B cell (primary cell): ENCODE measurements around the gene ARHGAP1. TPM values are rescaled to one million over a fixed set of nuclear protein-coding genes. Genes with fewer than 3 reads are reported as not detected.

Experiments
- ATAC-seq: fragments of 200-7000 bp; cut with Tn5 transposase; one replicate; pipeline ENCODE4 v1.10.0; 2021; ENCODE audit warnings: low read depth, mild to moderate bottlenecking, moderate number of reproducible peaks, moderate library complexity
- CTCF ChIA-PET: fragments of 350-600 bp; sonication (Branson Sonifier 250); formaldehyde crosslinking; loops from one replicate; lab custom pipeline; 2021; ENCODE audit warnings: antibody characterized with exemption, inconsistent platforms; lab: Charles Lee
- POLR2A ChIA-PET: fragments of 350-600 bp; sonication (Branson Sonifier 250); formaldehyde crosslinking; loops from one replicate; lab custom pipeline; 2021; ENCODE audit warnings: antibody characterized with exemption; lab: Charles Lee
- DNase-seq: peaks from one replicate; pipeline ENCODE4 v3.0.0; 2013
- H2AFZ ChIP-seq: 2 replicates; pipeline ENCODE4 v1.6.1; 2012; ENCODE audit warnings: mild to moderate bottlenecking, low read depth, low read length; ENCODE audit not compliant: insufficient read depth, poor library complexity, severe bottlenecking
- H3K27ac ChIP-seq, 2 donors: 1 replicate in 1 of 2; 2 replicates in 1 of 2; pipeline ENCODE4 v1.5.1; 2012 to 2013; ENCODE audit warnings: low read length in 2 of 2, mild to moderate bottlenecking in 2 of 2, moderate library complexity in 1 of 2
- H3K27me3 ChIP-seq, 4 experiments: fragments of 200-600 bp in 1 of 4; sonication (generic) in 1 of 4; replicated peaks in 1 of 4; 1 replicate in 2 of 4; 2 replicates in 2 of 4; pipeline versions ENCODE4 v1.6.1 to v1.7.0; 2013 to 2016; ENCODE audit warnings: low read length in 3 of 4, mild to moderate bottlenecking in 2 of 4, mixed read lengths in 1 of 4, moderate library complexity in 1 of 4; ENCODE audit not compliant: insufficient read depth in 4 of 4, control insufficient read depth in 3 of 4; ENCODE audit errors: control extremely low read depth in 1 of 4
- H3K36me3 ChIP-seq, 2 experiments: replicated peaks in 1 of 2; 1 replicate in 1 of 2; 2 replicates in 1 of 2; pipeline versions ENCODE4 v1.6.1 to v1.7.1; 2013; ENCODE audit warnings: low read length in 1 of 2; ENCODE audit not compliant: insufficient read depth in 2 of 2, control insufficient read depth in 1 of 2; ENCODE audit errors: control extremely low read depth in 1 of 2, extremely low read depth in 1 of 2
- H3K4me1 ChIP-seq, 2 donors: fragments of 200-600 bp in 1 of 2; sonication (generic) in 1 of 2; 1 replicate in 1 of 2; 2 replicates in 1 of 2; pipeline versions ENCODE4 v1.5.1 to v1.6.1; 2013 to 2017; ENCODE audit warnings: low read length in 2 of 2; ENCODE audit not compliant: control insufficient read depth in 2 of 2, insufficient read depth in 2 of 2
- H3K4me2 ChIP-seq: replicated peaks from 2 replicates; pipeline ENCODE3; 2012; ENCODE audit warnings: mild to moderate bottlenecking, low read depth, low read length; ENCODE audit not compliant: poor library complexity, severe bottlenecking
- H3K4me3 ChIP-seq, 5 experiments: fragments of 200-600 bp in 1 of 5; sonication (generic) in 1 of 5; 1 replicate in 3 of 5; 2 replicates in 2 of 5; pipeline versions ENCODE4 v1.5.1 to v1.7.0; 2011 to 2016; ENCODE audit warnings: low read length in 4 of 5, mild to moderate bottlenecking in 4 of 5, low read depth in 2 of 5, control low read depth in 1 of 5, moderate library complexity in 1 of 5; ENCODE audit not compliant: insufficient read depth in 1 of 5; ENCODE audit errors: control extremely low read depth in 1 of 5, extremely low read depth in 1 of 5
- H3K79me2 ChIP-seq: fragments of 200-600 bp; sonication (generic); one replicate; pipeline ENCODE4 v1.6.0; 2016; ENCODE audit warnings: low read length; ENCODE audit not compliant: control insufficient read depth, insufficient read depth
- H3K9ac ChIP-seq: fragments of 200-600 bp; sonication (generic); 2 replicates; pipeline ENCODE4 v1.6.1; 2017; ENCODE audit warnings: mild to moderate bottlenecking, low read length, moderate library complexity
- H3K9me3 ChIP-seq, 3 donors: one replicate each; pipeline versions ENCODE4 v1.6.1 to v1.7.1; 2013; ENCODE audit warnings: low read length in 2 of 3; ENCODE audit not compliant: control insufficient read depth in 2 of 3, insufficient read depth in 1 of 3; ENCODE audit errors: control extremely low read depth in 1 of 3
- H4K20me1 ChIP-seq: 2 replicates; pipeline ENCODE4 v1.6.0; 2012; ENCODE audit warnings: mild to moderate bottlenecking, low read length; ENCODE audit not compliant: insufficient read depth, control insufficient read depth, poor library complexity, severe bottlenecking
- H3K27ac Mint-ChIP-seq: one replicate; pipeline ENCODE4 v1.8.0; 2021; ENCODE audit warnings: mixed read lengths
- H3K27me3 Mint-ChIP-seq: one replicate; pipeline ENCODE4 v1.8.0; 2021; ENCODE audit warnings: mixed read lengths
- H3K4me1 Mint-ChIP-seq: one replicate; pipeline ENCODE4 v1.8.0; 2021; ENCODE audit warnings: mixed read lengths
- H3K4me3 Mint-ChIP-seq: one replicate; pipeline ENCODE4 v1.8.0; 2021; ENCODE audit warnings: mixed read lengths
- H3K9me3 Mint-ChIP-seq: one replicate; pipeline ENCODE4 v1.8.0; 2022; ENCODE audit warnings: mixed read lengths; ENCODE audit not compliant: insufficient read depth
- EZH2 ChIP-seq: IDR thresholded peaks from 2 replicates; pipeline ENCODE4 v1.6.1; 2012; ENCODE audit warnings: borderline replicate concordance, low read depth, mild to moderate bottlenecking, moderate library complexity, low read length; ENCODE audit not compliant: insufficient read depth, poor library complexity, severe bottlenecking
- WGBS: methylation state at CpG from one replicate; pipeline ENCODE4 v1.1.5; 2013; ENCODE audit warnings: missing lambda C conversion rate; ENCODE audit not compliant: insufficient coverage; 5-methylcytosine and 5-hydroxymethylcytosine counted together
- intact Hi-C: fragments of 100-400 bp; cut with micrococcal nuclease; formaldehyde crosslinking; loops from one replicate; pipeline ENCODE4 v1.10.0; 2022
- polyA plus RNA-seq: library from polyadenylated mRNA; depleted of rRNA; stranded (reverse); fragments of >200 nt; gene quantifications from 2 replicates; pipeline ENCODE4 v1.2.3, GENCODE V29; 2012
- total RNA-seq, 2 donors: library from RNA; stranded (reverse); fragments of 120-200 nt in 1 of 2; gene quantifications; 1 replicate in 1 of 2; 2 replicates in 1 of 2; pipeline versions ENCODE4 v1.2.3 to v1.2.4, GENCODE V29; 2013 to 2022
- TF ChIP-seq, protein P1 (sequence below): fragments of 200-600 bp; IDR thresholded peaks from one replicate; pipeline ENCODE4 v1.8.0; 2022; ENCODE audit warnings: antibody characterized with exemption, mild to moderate bottlenecking

Gene ARHGAP1
- total and polyA plus RNA-seq, 2 donors (not counting 1 experiment from before 2014, with no cell fraction given) = 33.9 to 55.0 TPM

DNA sequence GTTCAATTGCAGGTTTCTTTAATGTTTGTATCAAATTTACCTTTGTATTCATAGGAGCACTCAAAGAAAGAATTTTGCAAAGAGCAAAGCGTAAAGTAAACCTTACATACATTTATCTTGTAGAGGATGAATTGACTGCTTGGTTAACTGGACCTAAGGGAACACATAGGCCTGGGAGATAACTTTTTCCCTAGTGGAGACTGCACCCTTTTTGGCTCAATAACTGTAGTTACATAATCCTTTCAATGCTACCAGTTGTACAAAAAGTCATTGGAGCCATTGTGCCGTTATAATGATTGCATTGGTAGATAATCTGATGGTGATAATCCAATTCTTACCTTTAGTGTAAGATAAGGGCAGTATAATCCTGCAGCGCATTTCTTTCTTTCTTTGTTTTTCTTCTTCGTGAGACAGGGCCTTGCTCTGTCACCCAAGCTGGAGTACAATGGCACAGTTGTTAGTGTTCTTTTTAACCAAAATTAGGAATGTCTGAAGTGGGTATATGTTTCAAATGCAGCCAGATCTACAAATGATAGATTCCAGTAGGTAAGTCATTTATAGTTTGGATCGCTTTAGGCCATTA, 64.8 kb downstream of the ARHGAP1 start:
- no peaks in the 10 kb centered on the region for H3K27me3 Mint-ChIP-seq
- TF ChIP-seq, protein P1, sequence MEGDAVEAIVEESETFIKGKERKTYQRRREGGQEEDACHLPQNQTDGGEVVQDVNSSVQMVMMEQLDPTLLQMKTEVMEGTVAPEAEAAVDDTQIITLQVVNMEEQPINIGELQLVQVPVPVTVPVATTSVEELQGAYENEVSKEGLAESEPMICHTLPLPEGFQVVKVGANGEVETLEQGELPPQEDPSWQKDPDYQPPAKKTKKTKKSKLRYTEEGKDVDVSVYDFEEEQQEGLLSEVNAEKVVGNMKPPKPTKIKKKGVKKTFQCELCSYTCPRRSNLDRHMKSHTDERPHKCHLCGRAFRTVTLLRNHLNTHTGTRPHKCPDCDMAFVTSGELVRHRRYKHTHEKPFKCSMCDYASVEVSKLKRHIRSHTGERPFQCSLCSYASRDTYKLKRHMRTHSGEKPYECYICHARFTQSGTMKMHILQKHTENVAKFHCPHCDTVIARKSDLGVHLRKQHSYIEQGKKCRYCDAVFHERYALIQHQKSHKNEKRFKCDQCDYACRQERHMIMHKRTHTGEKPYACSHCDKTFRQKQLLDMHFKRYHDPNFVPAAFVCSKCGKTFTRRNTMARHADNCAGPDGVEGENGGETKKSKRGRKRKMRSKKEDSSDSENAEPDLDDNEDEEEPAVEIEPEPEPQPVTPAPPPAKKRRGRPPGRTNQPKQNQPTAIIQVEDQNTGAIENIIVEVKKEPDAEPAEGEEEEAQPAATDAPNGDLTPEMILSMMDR = no peak
- no peak for TF ChIP-seq EZH2
- no peak for DNase-seq
- POLR2A ChIA-PET = no interaction called here
- no peaks in the 10 kb centered on the region for H3K9me3 ChIP-seq
- CTCF ChIA-PET = no interaction called here
- H3K27ac Mint-ChIP-seq = no peak overlapping the region
- no peak overlapping the region for H2AFZ ChIP-seq
- no peak overlapping the region for H3K9ac ChIP-seq
- intact Hi-C loops = no loop called here
- H3K4me1 ChIP-seq = no peaks in the 10 kb centered on the region
- peaks cover 4 to 35% of the 10 kb centered on the region in 2 experiments for H3K36me3 ChIP-seq
- H3K9me3 Mint-ChIP-seq = no peaks in the 10 kb centered on the region
- H3K27me3 ChIP-seq = no peaks in the 10 kb centered on the region
- no peak overlapping the region for H3K4me2 ChIP-seq
- H4K20me1 ChIP-seq = peaks cover 11% of the 10 kb centered on the region
- no peak overlapping the region for H3K27ac ChIP-seq
- peaks cover 39% of the 10 kb centered on the region for H3K79me2 ChIP-seq
- no peak overlapping the region for H3K4me3 ChIP-seq
- ATAC-seq = no peak
- H3K4me1 Mint-ChIP-seq = no peaks in the 10 kb centered on the region
- 100% methylated on average over 1 of the region's 5 CpGs for WGBS
- H3K4me3 Mint-ChIP-seq = no peak overlapping the region

DNA sequence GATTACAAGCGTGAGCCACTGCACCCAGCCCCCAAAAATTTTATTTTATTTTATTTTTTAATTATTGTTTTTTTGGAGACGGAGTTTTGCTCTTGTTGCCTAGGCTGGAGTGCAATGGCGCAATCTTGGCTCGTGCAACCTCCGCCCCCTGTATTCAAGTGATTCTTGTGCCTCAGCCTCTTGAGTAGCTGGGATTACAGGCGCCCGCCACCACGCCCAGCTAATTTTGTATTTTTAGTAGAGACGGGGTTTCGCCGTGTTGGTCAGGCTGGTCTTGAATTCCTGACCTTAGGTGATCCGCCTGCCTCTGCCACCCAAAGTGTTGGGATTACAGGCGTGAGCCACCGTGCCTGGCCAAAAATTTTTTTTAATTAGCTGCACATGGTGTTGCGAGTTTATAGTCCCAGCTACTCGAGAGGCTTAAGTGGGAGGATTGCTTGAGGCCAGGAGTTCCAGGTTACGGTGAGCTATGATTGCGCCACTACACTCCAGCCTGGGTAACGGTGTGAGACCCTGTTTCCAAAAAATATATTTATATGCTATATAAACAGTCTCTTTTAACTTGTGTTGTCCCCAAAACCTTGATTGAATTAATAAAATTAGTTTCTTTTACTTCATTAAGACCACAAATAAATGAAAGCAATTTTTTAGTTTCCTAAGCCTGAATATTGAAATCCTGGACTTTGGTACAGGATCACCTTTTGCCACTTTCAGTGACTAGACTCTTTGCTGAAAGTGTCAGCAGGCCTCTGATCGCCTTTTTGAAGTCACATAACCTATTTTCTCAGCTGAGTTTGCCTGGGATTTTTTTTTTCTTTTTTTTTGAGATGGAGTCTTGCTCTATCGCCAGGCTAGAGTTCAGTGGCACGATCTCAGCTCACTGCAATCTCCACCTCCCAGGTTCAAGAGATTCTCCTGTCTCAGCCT, 66.9 kb downstream of the ARHGAP1 start:
- Histone ChIP-seq H3K9ac (no peak overlapping the region), H3K9me3 (no peaks in the 10 kb centered on the region), H2AFZ (no peak overlapping the region), H4K20me1 (no peaks in the 10 kb centered on the region), H3K36me3 (peaks cover 6 to 32% of the 10 kb centered on the region in 2 experiments), H3K4me2 (no peak overlapping the region), H3K4me3 (no peak overlapping the region), H3K27me3 (no peaks in the 10 kb centered on the region), H3K27ac (no peak overlapping the region), H3K4me1 (no peaks in the 10 kb centered on the region), H3K79me2 (peaks cover 56% of the 10 kb centered on the region)
- intact Hi-C loops = no loop called here
- no peaks in the 10 kb centered on the region for H3K9me3 Mint-ChIP-seq
- ATAC-seq (no peak), DNase-seq (no peak)
- WGBS = 97% methylated on average over 15 of the region's 22 CpGs
- no peak overlapping the region for H3K4me3 Mint-ChIP-seq
- ChIA-PET CTCF (interaction anchor here (1.5 to 1.6 kb wide), 2 partner anchors 10 to 16 kb away, joined by 4 to 6 read pairs; partner anchors contain the start of gene ATG13), POLR2A (no interaction called here)
- no peak overlapping the region for H3K27ac Mint-ChIP-seq
- TF ChIP-seq, protein P1 = no peak
- TF ChIP-seq EZH2 = no peak
- no peaks in the 10 kb centered on the region for H3K27me3 Mint-ChIP-seq
- peaks cover 3% of the 10 kb centered on the region for H3K4me1 Mint-ChIP-seq
